ENCODE measurements around the gene NKAPL.

The NKAPL gene

DNA sequence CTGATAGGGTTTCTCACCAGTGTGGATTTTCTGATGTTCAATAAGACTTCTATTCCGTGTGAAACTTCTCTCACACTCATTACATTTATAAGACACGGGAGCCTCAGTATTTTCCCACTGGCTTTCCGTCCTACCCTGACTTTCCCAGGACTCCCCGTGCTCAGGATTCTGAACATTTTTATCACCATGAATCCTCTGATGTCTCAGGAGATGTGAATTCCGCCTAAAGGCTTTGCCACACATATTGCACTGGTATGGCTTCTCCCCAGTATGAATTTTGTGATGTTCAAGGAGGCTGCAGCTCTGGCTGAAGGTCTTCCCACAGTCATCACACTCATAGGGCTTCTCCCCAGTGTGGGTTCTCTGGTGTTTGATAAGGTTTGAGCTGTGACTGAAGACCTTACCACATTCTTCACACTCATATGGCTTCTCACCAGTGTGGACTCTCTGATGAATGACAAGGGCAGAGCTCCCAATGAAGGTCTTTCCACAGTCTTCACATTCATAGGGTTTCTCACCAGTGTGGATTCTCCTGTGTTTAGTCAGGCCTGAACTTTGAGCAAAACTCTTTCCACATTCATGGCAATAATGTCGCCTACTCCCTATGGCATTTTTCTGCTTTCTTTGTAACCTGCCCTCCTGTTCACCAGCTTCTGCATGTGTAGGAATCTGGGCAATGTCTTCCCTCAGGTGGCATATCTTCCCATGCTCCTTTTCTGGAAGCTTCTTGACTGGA, 13.7 kb upstream of the NKAPL start:
- FAIRE-seq, result no peak

DNA sequence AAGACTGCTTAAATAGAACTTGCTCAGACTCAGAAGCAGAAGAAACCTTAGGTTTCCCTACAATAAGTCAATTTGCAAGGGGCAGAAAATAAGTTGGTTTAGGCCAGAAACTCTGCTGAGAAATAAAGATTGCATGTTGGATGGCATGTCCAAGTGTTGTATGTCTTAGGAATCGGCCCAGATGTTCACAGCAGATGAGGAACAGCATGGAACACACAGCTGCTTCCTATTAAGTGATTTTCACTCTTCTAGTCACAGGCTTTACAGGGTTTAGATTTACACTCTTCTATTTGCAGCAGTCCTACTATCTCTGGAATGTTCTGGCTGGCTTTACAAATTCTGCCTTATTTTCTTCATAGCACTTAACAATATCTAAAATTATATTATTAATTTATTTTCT, 10.2 kb upstream of the NKAPL start:
- FAIRE-seq, result no peak

DNA sequence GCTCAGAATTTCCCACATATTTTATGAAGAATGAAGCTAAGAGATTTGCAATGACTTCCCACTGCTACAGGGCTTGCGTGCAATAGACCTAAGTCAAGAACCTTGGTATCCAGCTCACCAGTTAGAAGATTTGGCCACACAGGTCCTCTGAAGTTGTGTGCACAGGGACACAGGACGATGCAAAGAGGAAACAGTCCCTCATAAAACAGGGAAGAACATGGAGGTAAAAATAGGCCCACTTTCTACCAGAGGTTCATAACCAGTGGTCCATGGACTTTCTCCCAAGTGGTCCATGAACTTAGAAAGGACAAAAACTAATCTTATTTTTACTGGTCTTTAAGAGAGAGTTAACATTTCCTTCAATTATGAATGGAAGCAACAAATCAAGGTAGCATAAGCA, 8.3 kb upstream of the NKAPL start:
- no peak for FAIRE-seq

DNA sequence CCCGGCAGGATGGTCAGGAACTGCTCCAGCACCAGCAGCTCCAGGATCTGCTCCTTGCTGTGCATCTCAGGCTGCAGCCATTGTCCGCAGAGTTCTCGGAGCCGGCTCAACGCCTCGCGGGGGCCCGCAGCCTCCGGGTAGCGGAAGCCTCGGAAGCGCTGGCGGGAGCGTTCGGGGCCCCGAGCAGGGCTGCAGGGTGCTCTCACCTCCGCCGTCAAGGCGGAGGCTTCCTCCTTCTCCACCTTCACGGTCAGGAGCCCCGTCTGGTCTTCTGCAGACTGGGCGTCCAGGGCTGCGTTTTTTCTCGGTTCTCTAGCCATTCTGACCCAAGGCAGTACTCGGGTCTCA, 7.5 kb upstream of the NKAPL start:
- FAIRE-seq, result no peak

DNA sequence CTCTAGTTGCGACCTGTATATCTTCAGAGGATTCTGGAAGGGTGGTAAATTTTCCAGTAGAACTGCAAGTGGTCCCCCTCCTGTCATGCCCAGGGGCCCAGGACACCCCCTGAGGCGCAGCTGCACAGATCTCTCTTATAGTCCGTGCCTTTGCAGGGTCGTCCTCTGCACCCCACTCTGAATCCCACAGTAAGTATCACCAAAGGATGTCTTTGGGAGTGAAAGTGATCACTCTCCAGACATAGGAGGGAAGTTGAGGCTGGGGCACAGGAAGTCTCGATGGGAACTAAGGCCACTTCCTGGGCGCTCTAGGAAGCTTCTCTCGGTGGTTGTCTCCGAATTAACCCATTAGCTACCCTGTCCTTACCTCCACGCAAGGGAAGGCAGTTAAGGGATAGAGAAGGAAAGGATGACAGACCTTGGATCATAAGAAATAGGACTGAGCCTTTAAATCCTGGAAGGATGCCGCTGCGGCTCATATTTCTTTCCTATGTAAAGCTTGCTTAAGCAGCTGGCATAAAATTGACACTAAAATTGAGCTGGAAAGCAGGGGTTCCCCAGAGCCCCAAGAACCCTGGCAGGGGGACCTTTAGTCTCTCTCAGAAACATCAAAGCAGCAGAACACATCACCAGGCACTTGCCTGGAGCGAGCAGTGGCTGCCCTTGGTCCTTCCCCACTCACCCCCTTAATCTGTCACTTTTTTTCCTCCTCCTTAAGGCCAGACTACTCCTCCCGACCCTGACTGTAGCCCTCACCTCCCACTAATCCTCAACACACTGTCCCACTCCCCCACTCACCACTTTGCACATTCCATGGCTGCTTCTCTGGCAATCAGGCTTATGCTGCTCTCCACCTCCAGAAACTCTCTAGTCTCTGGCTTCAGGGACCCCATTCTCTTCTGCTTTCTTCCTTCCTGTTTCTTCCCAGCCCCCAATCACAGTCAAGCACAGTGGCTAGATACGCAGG, 6.8 kb upstream of the NKAPL start, which contains the start of gene ZKSCAN4:
ZKSCAN4 (minus strand) TSS at position 261 of the 967 bp plus-strand sequence. CDS start 289 bp downstream, outside the sequence.
- FAIRE-seq, result peak; percentile 85

DNA sequence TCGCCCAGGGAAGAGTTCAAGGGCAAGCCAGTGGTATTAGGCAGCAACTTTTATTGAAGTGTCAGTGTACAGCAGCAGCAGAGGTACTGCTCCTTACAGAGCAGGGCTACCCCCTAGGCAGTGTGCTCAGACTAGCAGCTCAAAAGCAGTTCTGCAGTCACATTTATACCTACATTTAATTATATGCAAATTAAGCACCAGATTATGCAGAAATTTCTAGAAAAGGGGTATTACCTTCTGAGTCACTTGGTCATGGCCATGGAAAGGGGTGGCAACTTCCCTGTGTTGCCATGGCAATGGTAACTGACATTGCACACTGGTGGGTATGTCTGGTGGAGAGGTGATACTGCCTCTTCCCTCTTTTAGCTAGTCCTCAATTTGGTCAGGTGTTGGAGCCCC, 5.0 kb upstream of the NKAPL start:
- no peak for FAIRE-seq

DNA sequence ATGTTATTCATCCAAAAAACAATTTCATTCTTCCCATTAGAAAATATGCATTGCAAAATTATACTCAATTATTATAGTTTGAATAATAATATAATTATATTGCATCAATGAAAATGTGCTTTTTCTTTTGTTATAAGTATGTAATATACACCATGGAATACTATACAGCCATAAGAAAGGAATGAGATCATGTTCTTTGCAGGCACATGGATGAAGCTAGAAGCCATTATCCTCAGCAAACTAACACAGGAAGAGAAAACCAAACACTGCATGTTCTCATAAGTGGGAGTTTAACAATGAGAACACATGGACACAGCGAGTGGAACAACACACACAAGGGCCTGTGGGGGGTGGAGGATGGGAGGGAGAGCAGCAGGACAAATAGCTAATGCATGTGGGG, 2.1 kb upstream of the NKAPL start:
- no peak for FAIRE-seq

DNA sequence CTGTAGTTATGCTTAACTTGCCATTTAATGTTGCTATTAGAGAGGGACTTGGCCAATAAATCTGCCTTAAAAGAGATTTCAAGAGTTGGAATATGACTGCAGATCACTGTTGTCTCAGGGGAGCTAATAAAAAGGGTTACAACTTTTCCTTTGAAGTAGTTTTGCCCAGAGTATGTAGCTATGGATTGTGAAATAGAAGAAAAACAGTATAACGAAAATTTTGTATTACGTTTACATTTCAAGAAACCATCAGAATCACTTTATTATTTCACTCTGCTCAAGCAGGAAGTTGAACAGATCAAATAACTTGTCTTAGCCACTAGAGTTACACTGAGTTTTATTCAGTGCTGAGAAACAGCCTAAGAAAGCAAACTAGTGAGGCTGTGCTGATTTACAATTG, 4.8 kb downstream of the NKAPL start:
- FAIRE-seq, result no peak

DNA sequence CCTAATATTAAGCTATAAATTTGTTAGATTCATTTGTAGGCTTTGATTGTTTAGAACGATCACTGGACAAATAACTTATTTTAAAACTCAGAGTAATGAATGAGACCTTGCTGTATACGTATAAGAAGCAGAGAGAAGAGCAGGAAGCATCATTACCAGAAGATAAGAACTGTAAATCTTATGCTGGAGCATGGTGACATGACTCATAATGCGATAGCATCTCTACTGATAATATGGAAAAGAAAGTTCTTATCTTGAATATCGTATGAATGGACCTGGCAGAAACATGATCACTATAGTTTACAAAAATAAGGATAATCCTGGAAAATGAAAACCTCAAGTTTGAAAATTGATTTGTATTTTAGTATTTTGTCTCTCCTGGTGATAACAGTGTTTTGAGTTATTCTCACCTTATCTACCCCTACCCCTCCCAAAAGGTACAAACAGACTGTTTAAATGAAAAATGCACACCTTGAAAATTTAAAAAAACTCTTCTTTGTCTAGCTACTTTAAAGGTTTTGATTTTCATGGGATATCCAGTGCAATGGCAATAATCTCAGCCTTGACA, 5.8 kb downstream of the NKAPL start:
- FAIRE-seq, result no peak

DNA sequence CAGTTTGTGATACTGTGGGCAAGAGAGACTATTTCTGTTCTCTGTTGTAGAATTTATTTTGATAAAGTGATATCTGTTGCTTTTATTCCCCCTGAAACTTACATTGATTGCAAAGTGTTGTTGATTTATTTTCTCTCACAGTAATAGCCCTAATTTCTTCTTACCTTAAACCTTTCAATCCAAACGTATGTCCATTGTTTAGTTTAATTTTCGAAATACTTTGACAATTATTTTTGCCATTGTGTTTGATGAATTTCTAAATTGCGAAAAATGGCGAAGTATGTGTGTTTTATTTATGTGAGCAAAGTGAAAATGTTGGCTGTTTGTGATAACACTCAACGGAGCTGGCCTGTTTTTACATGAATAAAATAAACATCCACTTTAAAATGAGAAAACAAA, 7.5 kb downstream of the NKAPL start:
- no peak for FAIRE-seq

DNA sequence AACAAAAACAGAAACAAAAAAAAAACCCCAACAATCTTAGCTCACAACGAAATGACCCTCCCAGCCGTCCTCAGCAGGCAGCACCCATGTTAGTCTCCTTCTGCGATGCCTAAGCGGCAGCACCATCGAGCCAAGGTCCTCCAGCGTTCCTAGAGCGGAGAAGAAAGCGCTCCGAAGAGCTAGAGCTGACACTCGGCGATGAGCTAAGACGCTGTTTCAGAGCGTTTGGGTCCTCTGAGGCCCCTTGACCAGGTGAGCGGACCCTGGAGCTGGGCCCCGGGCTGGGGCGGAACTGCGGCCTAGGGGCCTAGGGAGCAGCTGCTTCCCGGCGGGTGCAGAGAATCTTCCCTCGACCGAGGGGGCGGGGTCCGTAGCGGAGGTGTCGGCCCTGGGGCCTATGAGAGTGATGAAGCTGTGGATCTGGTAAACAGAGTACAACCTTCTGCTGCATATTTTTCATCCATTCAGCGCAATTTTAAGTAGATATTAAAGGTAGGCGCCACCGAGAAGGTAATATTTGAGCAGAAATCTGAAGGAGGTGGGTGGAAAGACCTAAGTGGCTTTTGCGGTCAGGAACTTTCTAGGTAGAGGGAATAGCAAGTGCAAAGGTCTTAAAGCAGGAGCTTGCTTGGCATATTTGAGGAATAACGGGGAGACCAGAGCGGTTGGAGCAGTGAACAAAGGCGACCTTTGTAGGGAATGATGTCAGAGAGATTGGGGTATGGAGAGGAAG, 8.0 kb downstream of the NKAPL start, which contains the start of gene ZSCAN26:
ZSCAN26 (plus strand) TSS at position 182 of the 733 bp plus-strand sequence. CDS start 4,777 bp downstream, outside the sequence.
- peak; percentile 91 for FAIRE-seq

DNA sequence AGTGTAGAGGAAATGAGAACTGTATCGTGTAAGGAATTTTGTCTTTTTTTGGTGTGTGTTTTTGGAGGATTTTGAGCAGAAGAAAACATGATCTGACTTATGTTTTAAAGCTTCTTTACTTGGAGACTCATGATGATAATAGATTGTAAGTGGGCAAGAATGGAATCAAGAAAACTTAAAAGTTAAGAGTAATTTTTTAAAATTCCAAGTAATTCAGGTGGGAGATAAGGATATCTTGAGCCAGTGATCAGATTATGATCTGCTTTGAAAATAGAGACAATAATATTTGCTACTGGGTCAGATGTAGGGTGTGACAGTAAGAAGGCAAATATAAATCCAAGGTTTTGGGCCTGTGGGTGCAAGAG, 8.6 kb downstream of the NKAPL start:
- FAIRE-seq, result no peak

DNA sequence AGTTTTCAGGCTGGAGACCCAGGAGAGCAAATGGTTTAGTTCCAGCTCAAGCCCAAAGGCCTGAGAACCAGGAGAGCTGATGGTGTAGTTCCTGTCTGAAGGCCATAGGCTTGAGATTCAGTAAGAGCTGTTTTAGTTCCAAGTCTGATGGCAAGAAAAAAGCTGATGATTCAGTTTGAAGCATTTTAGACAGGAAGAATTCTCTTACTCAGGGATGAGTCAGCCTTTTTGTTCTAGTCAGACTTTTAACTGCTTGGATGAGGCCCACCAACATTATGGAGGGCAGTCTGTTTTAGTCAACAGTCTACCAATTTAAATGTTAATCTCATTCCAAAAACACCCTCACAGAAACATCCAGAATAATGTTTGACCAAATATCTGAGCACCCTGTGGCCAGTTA, 10.4 kb downstream of the NKAPL start:
- FAIRE-seq, result no peak

DNA sequence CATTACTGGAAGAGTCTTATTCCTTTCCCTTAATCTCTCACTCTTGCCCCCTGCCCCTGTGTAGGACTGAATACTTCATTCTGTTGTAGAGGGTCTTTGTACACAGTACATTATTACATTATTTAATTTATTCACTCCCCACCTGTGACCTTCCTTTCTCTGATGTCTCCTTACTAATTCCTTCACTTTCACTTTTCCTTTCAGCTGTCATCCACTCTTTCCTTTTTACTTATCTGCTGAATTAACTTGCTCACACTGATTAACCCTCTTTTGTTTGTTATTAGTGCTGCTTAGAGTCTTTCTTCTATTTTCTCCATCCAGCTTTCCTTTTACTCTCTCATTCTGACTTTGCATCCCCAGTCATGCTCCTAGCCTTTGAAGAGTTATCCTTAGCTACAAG, 15.8 kb downstream of the NKAPL start:
- no peak for FAIRE-seq

DNA sequence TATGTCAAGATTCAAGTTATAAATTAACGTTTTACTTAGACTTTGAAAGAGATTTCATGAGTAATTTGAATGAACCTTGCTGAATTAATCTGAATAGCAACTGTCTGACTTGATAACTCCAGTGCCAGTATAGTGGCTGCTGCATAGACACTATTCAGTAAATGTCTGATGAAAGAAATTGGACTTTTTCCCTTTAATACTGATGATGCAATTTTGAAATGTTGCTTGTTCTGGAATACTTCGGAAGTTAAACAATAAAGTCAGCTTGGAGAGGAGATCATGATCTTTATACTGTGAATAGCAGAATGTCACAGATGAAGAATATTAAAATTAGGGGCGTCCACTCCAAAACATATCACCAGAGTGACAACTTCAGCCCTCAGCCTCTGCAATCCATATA, 18.6 kb downstream of the NKAPL start:
- no peak for FAIRE-seq

DNA sequence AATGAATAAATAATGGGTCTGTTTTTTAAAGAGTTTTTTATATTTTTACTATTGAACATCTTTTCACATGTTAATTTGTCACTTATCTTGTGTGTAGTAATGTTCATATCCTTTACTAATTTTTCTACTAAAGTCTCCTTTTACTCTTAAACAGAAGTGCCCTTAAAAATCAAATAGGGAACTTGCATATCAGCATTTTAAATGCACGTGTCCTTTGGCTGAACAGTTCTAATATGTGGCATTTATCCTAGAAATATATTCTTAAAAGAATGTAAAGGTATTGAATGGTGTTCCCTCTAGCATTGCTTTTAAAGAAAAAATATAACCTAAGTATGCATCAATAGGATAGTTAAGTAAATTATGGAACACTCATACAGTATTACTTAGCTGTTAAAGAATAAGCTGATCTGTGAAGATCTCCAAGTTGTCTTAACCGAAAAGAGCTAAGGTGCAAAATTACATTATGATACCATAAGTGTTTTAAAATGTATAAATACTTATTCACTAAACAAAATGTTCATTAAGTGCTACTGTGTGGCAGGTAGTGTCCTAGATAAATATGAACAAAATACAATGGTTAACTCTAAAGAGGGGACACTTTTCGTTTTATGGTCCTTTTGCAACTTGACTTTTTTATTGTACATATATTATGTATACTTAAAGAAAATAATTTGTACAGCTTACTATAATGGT, 21.6 kb downstream of the NKAPL start:
- FAIRE-seq, result no peak

DNA sequence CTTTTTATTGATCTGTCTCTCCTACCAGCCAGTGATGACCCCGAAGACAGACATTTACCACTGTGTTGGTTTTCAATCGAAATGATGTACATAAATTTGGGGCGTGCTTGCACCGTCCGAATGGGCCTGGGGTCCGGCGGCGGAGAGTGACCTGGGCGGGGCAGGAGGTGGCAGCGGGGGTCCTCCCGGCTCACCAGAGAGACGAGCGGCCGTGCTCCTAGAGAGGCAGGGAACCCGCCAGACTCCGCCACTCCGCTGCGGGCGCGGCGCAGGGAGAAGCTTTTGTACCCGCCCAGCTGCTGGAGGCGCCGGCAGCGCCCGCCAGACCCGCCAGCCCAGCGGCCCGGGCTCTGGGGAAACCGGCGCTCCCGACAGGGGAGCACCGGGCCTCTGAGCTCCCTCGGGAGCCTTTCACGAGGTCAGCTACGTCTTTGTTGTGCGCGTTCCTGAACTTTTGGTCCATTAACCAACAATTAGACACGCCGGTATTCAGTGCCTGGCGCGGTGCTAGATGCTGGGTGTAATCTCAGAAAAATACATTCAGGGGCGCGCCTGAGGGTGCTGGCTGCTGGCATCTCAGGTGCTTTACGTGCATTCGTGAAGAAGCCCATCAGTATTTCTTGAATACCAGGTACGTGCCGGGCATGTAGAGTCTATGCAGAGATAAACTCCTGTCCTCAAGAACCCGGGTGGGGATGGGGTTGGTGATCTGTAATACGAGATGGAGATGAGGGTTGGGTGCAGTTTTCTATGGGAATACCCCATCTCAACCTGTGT, 22.4 kb downstream of the NKAPL start, which contains the start of gene PGBD1:
PGBD1 (plus strand) TSS at position 285 of the 777 bp plus-strand sequence. CDS start 2,242 bp downstream, outside the sequence.
- FAIRE-seq, result no peak

DNA sequence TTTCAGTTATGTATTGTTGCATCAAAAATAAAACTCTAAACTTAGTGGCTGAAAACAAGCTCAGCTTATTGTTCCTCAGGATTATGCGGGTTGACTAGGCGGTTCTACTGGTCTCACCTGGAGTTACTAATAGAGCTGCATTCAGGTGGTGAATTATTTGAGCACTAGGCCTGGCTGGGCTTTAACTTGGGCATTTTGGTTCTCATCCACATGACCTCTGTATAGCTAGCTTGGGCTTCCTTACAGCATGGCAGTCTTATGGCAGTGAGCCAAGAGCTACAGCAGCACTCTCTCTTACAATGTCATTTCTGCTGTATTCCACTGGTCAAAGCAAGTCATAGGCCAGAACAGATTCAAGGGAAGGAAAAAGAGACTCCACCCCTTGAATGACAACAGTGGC, 23.8 kb downstream of the NKAPL start:
- no peak for FAIRE-seq

DNA sequence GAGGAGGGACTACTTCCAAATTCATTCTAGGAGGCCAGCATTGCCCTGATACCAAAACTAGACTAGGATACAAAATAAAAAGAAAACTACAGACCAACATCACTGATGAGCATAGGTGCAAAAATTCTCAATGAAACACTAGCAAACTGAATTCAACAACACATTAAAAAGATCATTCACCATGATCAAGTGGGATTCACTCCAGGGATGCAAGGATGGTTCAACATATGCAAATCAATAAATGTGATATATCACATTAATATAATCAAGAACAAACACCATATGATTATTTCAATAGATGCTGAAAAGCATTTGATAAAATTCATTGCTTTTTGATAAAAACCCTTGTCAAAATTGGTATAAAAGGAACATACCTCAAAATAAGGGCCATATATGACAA, 32.5 kb downstream of the NKAPL start:
- FAIRE-seq, result no peak

DNA sequence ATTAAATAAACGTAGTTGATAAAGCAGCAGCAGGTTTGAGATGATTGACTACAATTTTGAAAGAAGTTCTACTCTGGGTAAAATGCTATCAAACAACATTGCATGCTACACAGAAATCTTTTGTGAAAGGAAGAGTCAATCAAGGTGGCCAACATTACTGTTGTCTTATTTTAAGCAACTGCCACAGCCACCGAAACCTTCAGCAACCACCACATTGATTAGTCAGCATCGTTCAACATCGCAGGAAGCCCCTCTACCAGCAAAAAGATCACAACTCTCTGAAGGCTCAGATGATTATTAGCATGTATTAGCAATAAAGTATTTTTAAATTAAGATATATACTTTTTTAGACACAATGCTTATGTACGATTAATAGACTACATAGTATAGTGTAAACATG, 36.2 kb downstream of the NKAPL start:
- FAIRE-seq, result no peak

DNA sequence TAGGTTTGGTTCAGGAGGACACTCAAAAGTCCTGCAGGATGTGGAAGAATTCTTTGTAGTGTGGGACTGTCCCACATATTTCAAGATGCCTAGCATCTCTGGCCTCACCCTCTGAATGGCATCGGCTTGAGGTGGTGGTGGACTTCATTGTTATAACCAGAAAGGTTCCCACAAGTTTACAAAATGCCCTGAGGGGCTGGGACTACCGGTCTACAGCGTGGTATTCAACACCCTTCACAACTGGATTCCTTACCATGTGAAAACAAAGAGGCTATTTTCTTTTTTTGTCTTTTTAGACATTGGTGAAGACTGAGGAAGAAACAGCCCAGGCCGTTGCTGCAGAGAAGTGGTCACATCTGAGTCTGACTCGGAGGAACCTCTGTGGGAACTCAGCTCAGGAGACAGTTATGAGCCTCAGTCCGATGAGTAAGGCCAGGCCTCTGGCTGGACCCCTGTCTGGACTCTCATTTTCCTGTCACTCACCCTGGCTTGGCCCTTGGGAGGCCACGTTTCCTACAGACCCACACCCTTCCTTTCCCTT, 37.5 kb downstream of the NKAPL start:
- no peak for FAIRE-seq

All from G401.6 (cell line).